ENCODE measurements around the gene HLA-DPA1.

- TF ChIP-seq FOXM1 (IDR thresholded peaks at IDR 0.05; ENCODE audit: borderline replicate concordance), result no peak
- TF ChIP-seq SP1 (IDR thresholded peaks at IDR 0.05), result no peak
- TF ChIP-seq BHLHE40 (IDR thresholded peaks at IDR 0.05; ENCODE audit: borderline replicate concordance), result no peak
- TF ChIP-seq, protein P1, sequence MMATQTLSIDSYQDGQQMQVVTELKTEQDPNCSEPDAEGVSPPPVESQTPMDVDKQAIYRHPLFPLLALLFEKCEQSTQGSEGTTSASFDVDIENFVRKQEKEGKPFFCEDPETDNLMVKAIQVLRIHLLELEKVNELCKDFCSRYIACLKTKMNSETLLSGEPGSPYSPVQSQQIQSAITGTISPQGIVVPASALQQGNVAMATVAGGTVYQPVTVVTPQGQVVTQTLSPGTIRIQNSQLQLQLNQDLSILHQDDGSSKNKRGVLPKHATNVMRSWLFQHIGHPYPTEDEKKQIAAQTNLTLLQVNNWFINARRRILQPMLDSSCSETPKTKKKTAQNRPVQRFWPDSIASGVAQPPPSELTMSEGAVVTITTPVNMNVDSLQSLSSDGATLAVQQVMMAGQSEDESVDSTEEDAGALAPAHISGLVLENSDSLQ (IDR thresholded peaks at IDR 0.05), result no peak
- no peak for TF ChIP-seq FOXA1 (IDR thresholded peaks at IDR 0.05)
Measured at GRCh38 chr6:33114406-33114805, 41.0 kb upstream of the HLA-DPA1 start.
